Hematopoietic multipotent progenitor cell (in vitro differentiated cells): ENCODE results near the gene TAF11L3. TPM values are rescaled to one million over a fixed set of nuclear protein-coding genes. Genes with fewer than 3 reads are reported as not detected.

Source experiments
- small RNA-seq: library from RNA; depleted of rRNA; stranded (forward); fragments of <200 nt; gene quantifications from one replicate; pipeline ENCODE3, GENCODE V24; 2012
- total RNA-seq: library from RNA; depleted of rRNA; stranded (reverse); fragments of >200 nt; gene quantifications from one replicate; pipeline ENCODE4 v1.2.3, GENCODE V29; 2012

TAF11L3 gene
- total RNA-seq, 1 donor: not detected

Small RNAs within 50 kb of the gene (small RNA-seq; reads per million reads assigned to genes)
- not detected for gene AC106774.3

Other genes starting within 250 kb of the TAF11L3 start
- gene TAF11L2, start 20.1 kb upstream of the TAF11L3 start, total RNA-seq: not detected
- not detected for gene TAF11L4, start 3.4 kb downstream of the TAF11L3 start, total RNA-seq
- not detected for gene TAF11L5, start 6.9 kb downstream of the TAF11L3 start, total RNA-seq
- gene TAF11L6, start 10.3 kb downstream of the TAF11L3 start, total RNA-seq: not detected
- gene TAF11L7, start 67.4 kb downstream of the TAF11L3 start, total RNA-seq: not detected
- gene TAF11L8, start 72.6 kb downstream of the TAF11L3 start, total RNA-seq: not detected
- not detected for gene TAF11L9, start 76.0 kb downstream of the TAF11L3 start, total RNA-seq
- not detected for gene TAF11L10, start 79.5 kb downstream of the TAF11L3 start, total RNA-seq
- gene TAF11L11, start 85.8 kb downstream of the TAF11L3 start, total RNA-seq: not detected
- gene TAF11L12, start 92.0 kb downstream of the TAF11L3 start, total RNA-seq: not detected
- gene TAF11L13, start 113.7 kb downstream of the TAF11L3 start, total RNA-seq: not detected
- not detected for gene TAF11L14, start 116.1 kb downstream of the TAF11L3 start, total RNA-seq